ENCODE measurements around the gene LRRC39. TPM values are rescaled to one million over a fixed set of nuclear protein-coding genes. Genes with fewer than 3 reads are reported as not detected.

Gene LRRC39
- total RNA-seq, 1 experiment from 2014 or later = 0.52 TPM

GRCh38 chr1:100132566-100133477 is 45.2 kb downstream of the LRRC39 start, which contains the start of the genes SASS6 and TRMT13:
SASS6 (minus strand) TSS chr1:100132930; CDS start chr1:100132814, 116 bp downstream.
TRMT13 (plus strand) TSS chr1:100133163; CDS start chr1:100133169, 6 bp downstream.
- Histone ChIP-seq H3K36me3 (replicated peaks; ENCODE audit: control insufficient read depth, insufficient read depth, low read length) (no peaks in the 10 kb centered on the region; the same call in none of the 2 replicates), H3K4me3 (ENCODE audit: insufficient read depth, low read depth, low read length) (peak within 1 kb of the TSS; percentile 93), H3K27me3 (ENCODE audit: control insufficient read depth, insufficient read depth, low read length) (no peaks in the 10 kb centered on the region)
- DNase-seq = peak; percentile 84

GRCh38 chr1:100131623-100132022 is 46.4 kb downstream of the LRRC39 start:
- no peak for DNase-seq
- Histone ChIP-seq H3K4me3 (ENCODE audit: insufficient read depth, low read depth, low read length) (peak overlapping the region; percentile 93), H3K27me3 (ENCODE audit: control insufficient read depth, insufficient read depth, low read length) (no peaks in the 10 kb centered on the region), H3K36me3 (replicated peaks; ENCODE audit: control insufficient read depth, insufficient read depth, low read length) (no peaks in the 10 kb centered on the region)

- Histone ChIP-seq H3K27me3 (ENCODE audit: control insufficient read depth, insufficient read depth, low read length) (no peaks in the 10 kb centered on the region), H3K4me3 (ENCODE audit: insufficient read depth, low read depth, low read length) (no peak overlapping the region), H3K36me3 (replicated peaks; ENCODE audit: control insufficient read depth, insufficient read depth, low read length) (no peaks in the 10 kb centered on the region)
- no peak for DNase-seq
Measured at GRCh38 chr1:100130552-100131077, 47.4 kb downstream of the LRRC39 start.

GRCh38 chr1:100127226-100127625 is 50.8 kb downstream of the LRRC39 start:
- DNase-seq = no peak

GRCh38 chr1:100122177-100122576 is 55.9 kb downstream of the LRRC39 start:
- Histone ChIP-seq H3K4me3 (ENCODE audit: insufficient read depth, low read depth, low read length) (no peak overlapping the region), H3K36me3 (replicated peaks; ENCODE audit: control insufficient read depth, insufficient read depth, low read length) (peaks cover 4% of the 10 kb centered on the region), H3K27me3 (ENCODE audit: control insufficient read depth, insufficient read depth, low read length) (no peaks in the 10 kb centered on the region)
- DNase-seq = no peak

More at GRCh38 chr1:100127226-100127625, 50.8 kb downstream of the LRRC39 start:
- Histone ChIP-seq H3K27me3 (ENCODE audit: control insufficient read depth, insufficient read depth, low read length) (no peaks in the 10 kb centered on the region), H3K4me3 (ENCODE audit: insufficient read depth, low read depth, low read length) (no peak overlapping the region), H3K36me3 (replicated peaks; ENCODE audit: control insufficient read depth, insufficient read depth, low read length) (no peaks in the 10 kb centered on the region; the same call in 1 of the 2 replicates)

- no peaks in the 10 kb centered on the region for H3K27me3 ChIP-seq (ENCODE audit: control insufficient read depth, insufficient read depth, low read length)
- H3K36me3 ChIP-seq (replicated peaks; ENCODE audit: control insufficient read depth, insufficient read depth, low read length) = peaks cover 4% of the 10 kb centered on the region
- no peak overlapping the region for H3K4me3 ChIP-seq (ENCODE audit: insufficient read depth, low read depth, low read length)
- no peak for DNase-seq
Measured at GRCh38 chr1:100115524-100115923, 62.5 kb downstream of the LRRC39 start.

- no peak for DNase-seq
- Histone ChIP-seq H3K27me3 (ENCODE audit: control insufficient read depth, insufficient read depth, low read length) (no peaks in the 10 kb centered on the region), H3K4me3 (ENCODE audit: insufficient read depth, low read depth, low read length) (no peak overlapping the region), H3K36me3 (replicated peaks; ENCODE audit: control insufficient read depth, insufficient read depth, low read length) (peaks cover 7% of the 10 kb centered on the region)
Measured at GRCh38 chr1:100109554-100110066, 68.4 kb downstream of the LRRC39 start.

GRCh38 chr1:100107696-100108095 is 70.4 kb downstream of the LRRC39 start:
- DNase-seq = no peak
- H3K36me3 ChIP-seq (replicated peaks; ENCODE audit: control insufficient read depth, insufficient read depth, low read length) = peaks cover 13% of the 10 kb centered on the region
- H3K4me3 ChIP-seq (ENCODE audit: insufficient read depth, low read depth, low read length) = no peak overlapping the region
- no peaks in the 10 kb centered on the region for H3K27me3 ChIP-seq (ENCODE audit: control insufficient read depth, insufficient read depth, low read length)

GRCh38 chr1:100101564-100101963 is 76.5 kb downstream of the LRRC39 start:
- Histone ChIP-seq H3K27me3 (ENCODE audit: control insufficient read depth, insufficient read depth, low read length) (no peaks in the 10 kb centered on the region), H3K36me3 (replicated peaks; ENCODE audit: control insufficient read depth, insufficient read depth, low read length) (peaks cover 12% of the 10 kb centered on the region), H3K4me3 (ENCODE audit: insufficient read depth, low read depth, low read length) (no peak overlapping the region)
- no peak for DNase-seq

- Histone ChIP-seq H3K27me3 (ENCODE audit: control insufficient read depth, insufficient read depth, low read length) (no peaks in the 10 kb centered on the region), H3K4me3 (ENCODE audit: insufficient read depth, low read depth, low read length) (no peak overlapping the region), H3K36me3 (replicated peaks; ENCODE audit: control insufficient read depth, insufficient read depth, low read length) (peaks cover 8% of the 10 kb centered on the region)
- no peak for DNase-seq
Measured at GRCh38 chr1:100100202-100100601, 77.9 kb downstream of the LRRC39 start.

Other genes starting within 250 kb of the LRRC39 start
- gene SLC35A3, start 208.3 kb downstream of the LRRC39 start, total RNA-seq (2014; rRNA removed; shearing (Covaris generic)) = 18.3 and 22.3 TPM in 2 replicates
- gene SASS6, start 45.3 kb downstream of the LRRC39 start, total RNA-seq (2014; rRNA removed; shearing (Covaris generic)) = 11.1 and 18.1 TPM in 2 replicates
- gene TRMT13, start 45.1 kb downstream of the LRRC39 start, total RNA-seq (2014; rRNA removed; shearing (Covaris generic)) = 10.7 and 16.8 TPM in 2 replicates
- gene DBT, start 71.6 kb upstream of the LRRC39 start, total RNA-seq (2014; rRNA removed; shearing (Covaris generic)) = 10.6 and 13.0 TPM in 2 replicates
- gene RTCA, start 88.0 kb upstream of the LRRC39 start, total RNA-seq (2014; rRNA removed; shearing (Covaris generic)) = 44.2 and 52.8 TPM in 2 replicates
- gene CDC14A, start 174.2 kb upstream of the LRRC39 start, total RNA-seq (2014; rRNA removed; shearing (Covaris generic)) = 12.2 and 15.1 TPM in 2 replicates

Measured in H7 (cell line).